Measurements from ENCODE around the gene IGSF23.

Gene IGSF23

GRCh38 chr19:44641501-44642265 lies 28.3 kb downstream of the IGSF23 start:
- no CpG with 5 or more reads among the region's 9 CpGs for WGBS, 2 donors (ENCODE audit: extremely low coverage in 2 of 2, insufficient read length in 2 of 2, insufficient replicate concordance in 1 of 2)
- Histone ChIP-seq H2BK5ac (ENCODE audit: low read length) (no peak overlapping the region), H2AK5ac (ENCODE audit: low read depth, low read length) (no peak overlapping the region), H4K91ac (ENCODE audit: low read depth, low read length, poor library complexity) (no peak overlapping the region), H3K36me3 (replicated peaks in 1 of 2; ENCODE audit: control insufficient read depth in 2 of 2, insufficient read depth in 2 of 2, low read length in 2 of 2) (no peaks in the 10 kb centered on the region), H3K23ac (ENCODE audit: low read depth, low read length, poor library complexity) (no peak overlapping the region), H3K79me1 (ENCODE audit: low read depth, low read length) (no peaks in the 10 kb centered on the region), H3K4me1 (ENCODE audit: control insufficient read depth in 2 of 2, insufficient read depth in 1 of 2, low read depth in 1 of 2, low read length in 2 of 2) (peaks cover 0 to 3% of the 10 kb centered on the region in 2 donors), H4K8ac (ENCODE audit: low read depth, low read length) (no peak overlapping the region), H2AFZ (ENCODE audit: low read length) (no peak overlapping the region), H3K4me2 (ENCODE audit: insufficient read depth, low read length, poor library complexity, severe bottlenecking) (no peak overlapping the region), H3K14ac (ENCODE audit: low read length) (no peak overlapping the region), H2BK15ac (ENCODE audit: low read length) (no peak overlapping the region), H3K27ac (replicated peaks; ENCODE audit: low read length) (no peak overlapping the region), H3K4me3 (ENCODE audit: low read length in 2 of 2) (no peak overlapping the region), H3K9ac (ENCODE audit: low read depth, low read length, poor library complexity) (no peak overlapping the region), H3K18ac (ENCODE audit: low read length) (no peak overlapping the region), H2BK120ac (ENCODE audit: low read depth, low read length) (no peak overlapping the region), H2BK12ac (ENCODE audit: low read length) (no peak overlapping the region), H3K9me3 (replicated peaks in 1 of 2; ENCODE audit: control insufficient read depth in 2 of 2, insufficient read depth in 1 of 2, low read depth in 1 of 2, low read length in 2 of 2) (no peaks in the 10 kb centered on the region), H3K4ac (ENCODE audit: low read length) (no peak overlapping the region), H3K27me3 (ENCODE audit: control insufficient read depth in 3 of 3, insufficient read depth in 3 of 3, low read depth in 1 of 3, low read length in 3 of 3) (peaks cover 0 to 36% (median 4%) of the 10 kb centered on the region in 3 experiments)
- no peak for DNase-seq (ENCODE audit: low spot score)

GRCh38 chr19:44642377-44642776 lies 29.0 kb downstream of the IGSF23 start:
- Histone ChIP-seq H3K4me2 (ENCODE audit: insufficient read depth, low read length, poor library complexity, severe bottlenecking) (no peak overlapping the region), H4K91ac (ENCODE audit: low read depth, low read length, poor library complexity) (no peak overlapping the region), H2BK15ac (ENCODE audit: low read length) (no peak overlapping the region), H3K9ac (ENCODE audit: low read depth, low read length, poor library complexity) (no peak overlapping the region), H3K14ac (ENCODE audit: low read length) (no peak overlapping the region), H4K8ac (ENCODE audit: low read depth, low read length) (no peak overlapping the region), H2BK12ac (ENCODE audit: low read length) (no peak overlapping the region), H3K27me3 (ENCODE audit: control insufficient read depth in 3 of 3, insufficient read depth in 3 of 3, low read depth in 1 of 3, low read length in 3 of 3) (peaks cover 0 to 33% (median 4%) of the 10 kb centered on the region in 3 experiments), H3K9me3 (replicated peaks in 1 of 2; ENCODE audit: control insufficient read depth in 2 of 2, insufficient read depth in 1 of 2, low read depth in 1 of 2, low read length in 2 of 2) (no peaks in the 10 kb centered on the region), H3K4me1 (ENCODE audit: control insufficient read depth in 2 of 2, insufficient read depth in 1 of 2, low read depth in 1 of 2, low read length in 2 of 2) (peaks cover 0 to 3% of the 10 kb centered on the region in 2 donors), H3K27ac (replicated peaks; ENCODE audit: low read length) (no peak overlapping the region), H3K18ac (ENCODE audit: low read length) (no peak overlapping the region), H3K36me3 (replicated peaks in 1 of 2; ENCODE audit: control insufficient read depth in 2 of 2, insufficient read depth in 2 of 2, low read length in 2 of 2) (peaks cover 1 to 3% of the 10 kb centered on the region in 2 donors), H3K4ac (ENCODE audit: low read length) (no peak overlapping the region), H2AK5ac (ENCODE audit: low read depth, low read length) (no peak overlapping the region), H2BK5ac (ENCODE audit: low read length) (no peak overlapping the region), H3K23ac (ENCODE audit: low read depth, low read length, poor library complexity) (no peak overlapping the region), H3K4me3 (ENCODE audit: low read length in 2 of 2) (no peak overlapping the region), H3K79me1 (ENCODE audit: low read depth, low read length) (no peaks in the 10 kb centered on the region), H2AFZ (ENCODE audit: low read length) (no peak overlapping the region), H2BK120ac (ENCODE audit: low read depth, low read length) (no peak overlapping the region)
- DNase-seq (ENCODE audit: low spot score): no peak
- no CpG with 5 or more reads among the region's 1 CpG for WGBS, 2 donors (ENCODE audit: extremely low coverage in 2 of 2, insufficient read length in 2 of 2, insufficient replicate concordance in 1 of 2)

DNA sequence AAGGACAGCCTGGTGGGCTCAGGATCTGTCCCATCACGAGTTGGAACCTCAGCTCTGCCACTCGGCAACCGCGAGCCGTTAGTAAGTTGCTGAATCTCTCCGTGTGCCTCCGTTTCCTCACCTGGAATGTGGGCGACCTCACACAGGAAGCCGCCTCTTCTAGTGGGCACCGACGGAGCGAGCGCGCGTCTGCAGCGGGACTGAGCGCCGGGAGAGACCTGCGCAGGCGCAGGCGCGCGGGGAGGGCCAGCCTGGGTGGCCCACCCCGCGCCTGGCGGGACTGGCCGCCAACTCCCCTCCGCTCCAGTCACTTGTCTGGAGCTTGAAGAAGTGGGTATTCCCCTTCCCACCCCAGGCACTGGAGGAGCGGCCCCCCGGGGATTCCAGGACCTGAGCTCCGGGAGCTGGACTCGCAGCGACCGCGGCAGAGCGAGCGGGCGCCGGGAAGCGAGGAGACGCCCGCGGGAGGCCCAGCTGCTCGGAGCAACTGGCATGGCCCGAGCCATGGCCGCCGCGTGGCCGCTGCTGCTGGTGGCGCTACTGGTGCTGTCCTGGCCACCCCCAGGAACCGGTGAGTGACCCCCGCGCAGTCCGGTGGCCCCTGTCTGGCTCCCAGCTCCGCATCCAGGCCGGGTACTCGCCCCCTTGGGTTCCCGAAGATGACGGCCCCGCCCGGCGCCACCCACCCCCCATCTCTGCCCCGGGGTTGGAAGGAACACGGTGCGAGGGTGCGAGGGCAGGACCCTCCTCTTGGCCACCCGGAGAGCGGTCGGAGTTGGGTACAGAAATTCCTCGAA lies 30.4 kb downstream of the IGSF23 start, which contains the start of gene PVR:
PVR (plus strand) TSS at position 306 of the 797 bp plus-strand sequence; CDS start at position 493, 187 bp downstream.
- H2AFZ ChIP-seq (ENCODE audit: low read length): peak within 1 kb of the TSS; percentile 99
- peak; percentile 48 for DNase-seq (ENCODE audit: low spot score)
- H3K27ac ChIP-seq (replicated peaks; ENCODE audit: low read length): no peak within 1 kb of the TSS
- peaks cover 7 to 9% of the 10 kb centered on the region in 2 donors for H3K36me3 ChIP-seq (replicated peaks in 1 of 2; ENCODE audit: control insufficient read depth in 2 of 2, insufficient read depth in 2 of 2, low read length in 2 of 2)
- peaks cover 0 to 3% of the 10 kb centered on the region in 2 donors for H3K4me1 ChIP-seq (ENCODE audit: control insufficient read depth in 2 of 2, insufficient read depth in 1 of 2, low read depth in 1 of 2, low read length in 2 of 2)
- no peak within 1 kb of the TSS for H3K14ac ChIP-seq (ENCODE audit: low read length)
- no peak within 1 kb of the TSS for H3K4ac ChIP-seq (ENCODE audit: low read length)
- H3K27me3 ChIP-seq (ENCODE audit: control insufficient read depth in 3 of 3, insufficient read depth in 3 of 3, low read depth in 1 of 3, low read length in 3 of 3): peaks cover 0 to 33% (median 4%) of the 10 kb centered on the region in 3 experiments
- H2BK5ac ChIP-seq (ENCODE audit: low read length): peak within 1 kb of the TSS; percentile 33
- peak within 1 kb of the TSS; percentile 96 for H3K18ac ChIP-seq (ENCODE audit: low read length)
- H2BK12ac ChIP-seq (ENCODE audit: low read length): no peak within 1 kb of the TSS
- H3K4me3 ChIP-seq (ENCODE audit: low read length in 2 of 2): peak within 1 kb of the TSS; percentile 59 to 87
- H3K4me2 ChIP-seq (ENCODE audit: insufficient read depth, low read length, poor library complexity, severe bottlenecking): peak within 1 kb of the TSS; percentile 80
- peak within 1 kb of the TSS; percentile 87 for H3K9ac ChIP-seq (ENCODE audit: low read depth, low read length, poor library complexity)
- no CpG with 5 or more reads among the region's 70 CpGs for WGBS, 2 donors (ENCODE audit: extremely low coverage in 2 of 2, insufficient read length in 2 of 2, insufficient replicate concordance in 1 of 2)
- no peaks in the 10 kb centered on the region for H3K9me3 ChIP-seq (replicated peaks in 1 of 2; ENCODE audit: control insufficient read depth in 2 of 2, insufficient read depth in 1 of 2, low read depth in 1 of 2, low read length in 2 of 2)
- H4K8ac ChIP-seq (ENCODE audit: low read depth, low read length): no peak within 1 kb of the TSS
- no peak within 1 kb of the TSS for H4K91ac ChIP-seq (ENCODE audit: low read depth, low read length, poor library complexity)
- H2BK15ac ChIP-seq (ENCODE audit: low read length): peak within 1 kb of the TSS; percentile 54
- H3K79me1 ChIP-seq (ENCODE audit: low read depth, low read length): no peaks in the 10 kb centered on the region
- H3K23ac ChIP-seq (ENCODE audit: low read depth, low read length, poor library complexity): no peak within 1 kb of the TSS
- H2AK5ac ChIP-seq (ENCODE audit: low read depth, low read length): no peak within 1 kb of the TSS
- H2BK120ac ChIP-seq (ENCODE audit: low read depth, low read length): no peak within 1 kb of the TSS
